NCI-H345 (cell line): ENCODE data around the gene FAM117A.
A peak's percentile ranks its signal among the peaks of the same experiment; 100 is the strongest.

ENCODE experiments used
- DNase-seq: peaks from one replicate; lab custom pipeline; 2025; lab: John Stamatoyannopoulos, UW

Gene FAM117A

DNA sequence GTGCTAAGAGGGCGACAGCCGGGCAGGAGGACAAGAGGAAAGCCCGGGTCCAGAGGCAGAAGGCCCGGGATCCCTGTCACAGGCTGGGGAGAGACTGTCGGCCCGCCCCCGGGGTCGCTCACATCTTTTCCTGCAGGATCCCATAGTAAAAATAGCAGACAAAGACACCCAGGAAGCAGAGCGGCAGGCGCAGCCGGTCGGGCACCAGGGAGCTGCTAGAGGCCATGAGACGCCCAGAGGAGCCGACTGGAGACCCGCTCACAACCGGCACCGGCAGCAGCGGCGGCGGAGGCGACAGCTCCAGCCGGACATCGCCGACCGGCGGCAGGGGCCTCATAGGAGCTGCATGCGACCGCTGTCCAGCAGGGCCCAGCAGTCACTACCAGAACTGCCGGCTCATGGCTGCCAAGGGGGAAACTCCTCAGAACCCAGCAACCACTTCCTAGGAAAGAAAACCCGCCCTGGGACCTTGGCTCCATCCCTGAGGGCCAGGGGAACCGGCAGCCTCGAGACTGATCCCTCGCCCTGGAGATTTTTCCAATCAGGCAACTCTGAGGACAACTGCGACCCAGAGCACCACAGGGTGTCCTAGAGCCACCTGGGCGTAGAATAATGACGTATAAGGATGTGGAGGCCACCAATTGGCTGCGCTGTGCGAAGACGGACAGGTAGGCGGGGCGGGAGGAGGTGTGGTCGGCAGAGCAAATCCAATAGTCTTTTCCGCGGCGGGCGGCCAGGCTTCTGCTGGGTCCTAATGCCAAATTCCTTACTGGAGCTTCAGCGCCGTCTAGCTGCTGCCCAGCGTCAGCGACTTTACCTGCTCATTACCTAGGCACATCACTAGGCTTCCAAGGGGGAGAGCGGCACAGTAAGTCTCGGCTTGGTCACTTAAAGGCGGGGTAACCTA, 56.1 kb downstream of the FAM117A start, which contains the start of gene SLC35B1:
SLC35B1 (minus strand) TSS at position 357 of the 907 bp plus-strand sequence; CDS start at position 226, 131 bp downstream.
- peak; percentile 98 for DNase-seq

- peak; percentile 8 for DNase-seq
Measured at GRCh38 chr17:49707246-49707607, 56.7 kb downstream of the FAM117A start.

- DNase-seq = no peak
Measured at GRCh38 chr17:49705254-49705653, 58.7 kb downstream of the FAM117A start.

DNA sequence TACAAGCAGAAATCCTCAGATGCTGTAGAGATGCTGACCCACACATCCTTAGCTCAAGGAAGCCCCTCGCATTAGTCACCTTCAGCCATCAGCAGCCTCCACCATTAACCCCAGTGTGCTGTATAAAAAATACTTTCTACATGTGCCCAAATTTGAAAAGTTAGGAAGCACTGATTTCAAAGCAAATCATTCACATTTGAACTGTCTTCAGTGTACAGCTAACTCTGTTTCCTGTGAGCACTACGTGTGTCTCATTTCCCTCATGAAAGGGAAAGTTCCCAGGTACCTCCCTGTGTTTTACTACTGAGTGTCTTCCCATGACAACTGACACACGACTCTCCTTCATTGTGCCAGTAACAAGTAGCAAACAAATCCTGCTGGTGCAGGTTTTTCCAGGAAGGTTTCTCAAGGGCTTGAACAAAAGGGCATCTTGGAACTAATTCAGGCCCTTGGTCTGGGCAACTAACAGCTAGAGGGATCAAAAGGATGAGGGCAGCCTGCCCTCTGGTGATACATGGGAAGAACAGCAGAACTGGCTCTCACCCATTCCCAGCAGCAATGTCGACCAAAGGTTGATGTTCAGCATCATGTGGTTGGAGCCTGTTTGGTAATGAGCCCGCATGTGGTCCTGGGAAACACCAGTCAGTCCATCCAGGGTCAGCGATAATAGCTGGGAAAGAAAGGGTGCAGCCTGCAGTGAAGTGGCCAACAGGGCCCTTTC, 60.2 kb downstream of the FAM117A start:
- DNase-seq = peak; percentile 0

- no peak for DNase-seq
Measured at GRCh38 chr17:49700960-49701359, 63.0 kb downstream of the FAM117A start.

DNA sequence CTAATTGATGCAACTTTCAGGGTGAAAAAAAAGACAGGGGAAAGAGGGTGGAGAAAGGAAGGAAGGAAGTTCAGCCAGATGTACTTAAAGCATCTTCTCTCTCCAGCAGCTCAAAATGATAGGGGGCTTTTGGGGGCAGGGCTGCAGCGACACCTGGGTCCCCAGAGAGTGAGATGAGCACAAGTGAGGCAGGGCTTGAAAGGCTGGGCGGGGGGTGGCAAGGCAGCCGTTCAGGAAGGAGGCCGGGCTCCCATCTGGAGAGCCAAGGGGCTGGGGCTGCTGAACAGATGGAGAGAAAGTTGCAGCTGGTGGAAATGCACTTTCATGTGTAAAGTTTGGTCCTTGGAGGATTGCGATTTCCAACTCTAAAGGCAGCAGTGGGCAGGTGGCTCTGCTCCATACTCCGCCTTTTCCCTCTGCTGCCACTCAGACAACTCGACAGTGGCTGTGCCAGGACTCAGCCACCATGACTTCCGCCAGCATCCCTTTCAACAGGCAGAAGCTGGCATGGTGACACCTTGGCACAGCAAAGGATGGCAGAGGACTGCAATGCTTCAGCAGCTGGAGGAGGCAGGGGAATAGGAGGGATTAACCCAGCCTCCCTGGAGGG, 63.9 kb downstream of the FAM117A start:
- no peak for DNase-seq

DNA sequence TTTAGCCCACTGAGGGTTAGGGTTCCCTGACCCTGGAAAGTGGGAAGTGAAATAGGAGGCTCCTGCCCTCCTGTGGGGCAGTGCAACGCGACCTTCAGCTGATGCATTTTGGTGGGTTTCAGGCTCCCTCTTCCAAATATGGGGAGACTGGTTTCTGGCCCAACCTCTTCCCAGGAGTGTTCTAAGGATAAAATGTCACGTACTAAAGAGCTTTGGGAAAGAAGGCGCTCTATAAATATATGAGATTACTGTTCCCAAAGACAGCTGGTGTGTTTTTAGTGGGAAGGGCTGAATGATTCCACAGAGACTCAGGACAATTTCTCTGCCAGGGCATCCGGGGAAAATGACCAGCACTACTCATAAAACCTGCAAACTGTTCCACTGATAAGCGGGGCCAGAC, 65.9 kb downstream of the FAM117A start:
- DNase-seq = no peak

DNA sequence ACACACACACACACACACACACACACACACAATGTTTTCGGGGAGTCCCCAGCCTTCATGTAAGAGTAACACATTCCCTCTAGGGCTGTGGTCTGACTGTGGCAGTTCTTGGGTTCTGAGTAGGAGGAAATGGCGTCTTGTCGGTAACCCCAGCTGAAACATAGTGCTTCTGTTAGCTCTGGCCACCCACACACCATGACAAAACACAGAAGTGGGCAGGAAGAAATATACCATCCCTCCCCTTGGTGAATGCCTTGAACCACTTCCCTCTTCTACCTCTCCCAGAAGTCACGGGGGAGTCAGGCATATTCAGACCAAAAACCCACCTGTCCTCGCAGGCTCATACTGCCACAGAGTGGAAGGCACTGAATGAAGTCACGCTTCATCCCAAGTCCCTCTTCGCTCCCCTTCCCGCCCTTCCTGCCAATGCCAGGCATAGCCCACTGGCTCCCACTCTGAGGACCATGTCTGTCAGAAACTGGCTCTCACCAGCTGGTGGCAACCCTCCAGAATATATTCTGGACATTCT, 67.6 kb downstream of the FAM117A start:
- DNase-seq = no peak

- no peak for DNase-seq
Measured at GRCh38 chr17:49695698-49696232, 68.2 kb downstream of the FAM117A start.

DNA sequence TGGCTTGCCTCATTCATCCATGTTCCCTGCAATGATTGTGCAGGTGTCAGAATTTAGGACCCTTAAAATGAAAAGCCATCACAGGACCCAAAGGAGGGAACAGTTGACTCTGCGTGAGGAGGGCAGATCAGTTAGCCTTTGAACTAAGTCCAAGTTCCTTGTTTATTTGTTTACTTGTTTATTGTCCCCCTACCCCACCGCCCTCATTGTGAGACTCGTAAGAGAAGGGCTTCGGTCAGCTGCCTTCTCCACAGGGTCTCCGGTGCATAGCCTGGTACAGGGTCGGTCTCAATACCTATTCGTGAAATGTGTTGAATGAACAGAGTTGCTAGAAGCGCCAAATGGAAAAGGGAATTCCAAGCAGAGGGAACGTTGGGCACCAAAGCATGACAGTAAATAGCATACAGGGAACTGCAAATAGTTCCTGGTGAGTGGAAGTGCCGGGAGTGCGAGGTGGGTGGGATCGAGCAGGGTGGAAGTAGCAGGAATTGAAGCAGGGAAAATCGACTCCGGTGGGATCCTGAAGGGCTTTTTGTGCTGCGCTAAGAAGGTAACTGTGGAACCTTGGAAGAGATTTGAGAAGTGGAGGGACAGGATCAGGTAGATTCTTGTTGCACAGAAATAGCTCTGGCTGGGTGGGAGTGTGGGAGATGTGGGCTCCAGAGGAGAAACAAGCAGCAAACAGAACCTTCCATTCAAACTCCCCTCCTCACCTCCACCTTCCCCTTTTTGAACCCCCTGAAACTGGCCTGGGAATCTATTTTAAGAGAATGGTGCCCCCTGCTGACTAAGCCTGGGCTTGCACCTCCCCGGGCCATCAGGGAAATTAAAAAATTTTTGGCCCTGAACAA, 68.9 kb downstream of the FAM117A start:
- DNase-seq = peak; percentile 62

DNA sequence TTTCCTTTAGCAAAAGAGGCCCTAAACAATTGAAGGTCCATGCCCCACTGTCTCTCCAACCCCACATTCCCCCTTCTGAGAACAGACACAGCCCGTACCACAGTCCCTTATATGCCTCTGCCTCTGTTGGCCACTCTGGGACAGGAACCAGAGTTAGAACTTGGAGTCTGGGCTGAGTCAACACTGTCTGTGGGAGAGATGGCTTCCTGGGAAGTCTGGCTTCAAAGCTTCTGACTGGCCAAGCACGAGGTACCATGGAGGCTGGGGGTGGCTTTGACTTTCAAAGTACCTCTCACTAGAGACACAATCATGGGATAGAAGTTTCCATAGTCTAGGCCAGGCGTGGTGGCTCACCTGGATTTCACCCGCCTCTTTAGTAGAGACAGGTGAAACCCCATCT, 71.2 kb downstream of the FAM117A start:
- no peak for DNase-seq

- no peak for DNase-seq
Measured at GRCh38 chr17:49691677-49692191, 72.2 kb downstream of the FAM117A start.

DNA sequence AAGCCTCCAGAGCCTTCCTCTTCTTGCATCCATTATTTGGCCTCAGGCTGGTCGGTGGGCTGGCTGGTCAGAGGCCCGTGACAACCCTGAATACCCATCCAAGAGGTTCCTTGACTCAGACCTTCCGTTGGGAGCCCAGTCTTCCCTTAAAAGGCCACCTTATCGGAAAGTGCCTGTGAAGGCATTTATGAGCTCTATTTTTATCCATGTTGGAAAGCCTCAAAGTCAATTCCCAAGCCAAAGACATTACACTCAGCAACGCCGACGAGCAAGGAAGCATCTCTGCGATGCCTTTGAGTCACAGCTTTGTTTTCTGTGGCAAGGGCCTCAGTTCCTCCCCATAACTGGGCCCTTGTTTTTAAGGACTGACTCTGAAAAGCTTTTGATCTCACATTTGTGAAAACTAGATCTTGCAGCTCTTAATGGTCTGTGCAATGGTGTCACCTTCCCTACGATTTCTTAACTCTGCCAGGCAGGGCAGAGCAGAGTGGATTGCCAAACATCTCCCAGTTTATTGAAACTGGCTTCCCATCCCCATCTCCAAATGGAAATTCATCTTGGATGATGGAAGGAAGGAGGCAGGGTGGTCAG, 72.8 kb downstream of the FAM117A start:
- no peak for DNase-seq

GRCh38 chr17:49690256-49690655, 73.7 kb downstream of the FAM117A start:
- DNase-seq = no peak

DNA sequence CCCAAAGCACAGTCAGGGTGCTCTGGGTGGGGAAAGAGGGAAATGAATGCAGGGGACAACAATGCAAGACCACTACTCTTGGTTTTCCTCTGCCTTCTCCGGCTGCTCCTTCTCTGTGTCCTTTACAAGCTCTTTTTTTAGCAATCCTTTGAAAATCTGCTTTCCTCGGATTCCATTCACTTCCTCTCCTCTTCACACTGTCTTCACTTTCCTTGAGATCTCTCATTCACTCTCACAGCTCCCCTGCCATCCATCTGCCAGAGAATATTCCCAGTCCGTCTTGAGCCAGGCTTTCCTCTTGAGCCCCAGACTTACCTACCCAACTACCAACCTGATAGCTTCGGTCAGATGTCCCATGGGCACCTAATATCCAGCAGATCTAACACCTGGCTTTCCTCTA, 75.1 kb downstream of the FAM117A start:
- DNase-seq = no peak

- DNase-seq = no peak
Measured at GRCh38 chr17:49687878-49688491, 75.9 kb downstream of the FAM117A start.

DNA sequence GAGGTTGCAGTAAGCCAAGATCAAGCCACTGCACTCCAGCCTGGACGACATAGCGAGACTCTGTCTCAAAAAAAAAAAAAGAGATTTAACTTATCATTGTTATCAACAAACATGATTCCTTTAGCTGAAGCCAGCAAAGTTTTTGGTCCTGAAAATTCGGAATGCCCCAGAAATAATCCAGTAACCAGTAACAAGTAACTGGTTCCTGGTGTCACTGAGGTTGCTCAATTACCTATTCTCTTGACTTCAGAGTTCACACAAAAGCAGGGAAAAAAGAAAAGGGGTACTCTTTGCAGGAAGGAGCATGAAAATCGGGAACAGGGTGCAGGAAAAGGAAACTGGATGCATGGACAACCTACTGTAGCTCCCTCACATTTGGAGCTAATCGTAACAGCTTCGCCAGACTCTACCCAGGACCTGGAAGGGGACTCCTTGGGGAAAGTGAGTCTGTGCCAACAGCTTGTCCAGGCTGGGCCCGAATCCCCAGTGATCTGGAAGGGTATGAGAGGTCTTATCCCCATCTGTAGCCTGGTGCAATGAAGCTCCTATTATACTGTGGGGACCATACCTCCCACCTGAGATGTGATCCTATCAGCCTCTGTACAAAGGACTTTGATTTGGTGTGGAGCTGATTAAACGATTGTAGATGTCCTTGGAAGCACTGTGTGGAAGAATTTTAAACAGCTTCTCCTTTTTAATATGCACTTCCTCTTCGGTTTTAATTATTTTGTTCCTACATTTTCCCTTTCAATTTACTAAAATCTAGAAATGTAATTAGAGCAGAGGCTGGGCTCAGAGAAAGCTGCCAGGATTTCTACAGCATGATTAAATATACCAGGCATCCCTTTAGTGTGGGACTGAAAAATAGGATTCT, 82.6 kb downstream of the FAM117A start:
- DNase-seq = no peak

GRCh38 chr17:49680314-49680713, 83.6 kb downstream of the FAM117A start:
- no peak for DNase-seq
